WTC11 (cell line): Measurements from ENCODE around the gene HPCAL1. TPM values are rescaled to one million over a fixed set of nuclear protein-coding genes. Genes with fewer than 3 reads are reported as not detected.

Source experiments
- ATAC-seq: fragments of 200-7000 bp; cut with Tn5 transposase; 2 replicates; pipeline ENCODE4 v1.10.0; 2021; ENCODE audit warnings: mild to moderate bottlenecking, moderate library complexity
- CTCF ChIA-PET: fragments of 300-600 bp; sonication (Branson Sonifier 250); formaldehyde crosslinking; loops from one replicate; lab custom pipeline; 2021; ENCODE audit warnings: antibody characterized with exemption; lab: Charles Lee
- POLR2A ChIA-PET: fragments of 350-600 bp; sonication (Branson Sonifier 250); formaldehyde crosslinking; loops from one replicate; lab custom pipeline; 2021; ENCODE audit warnings: antibody characterized with exemption; lab: Charles Lee
- DNase-seq: peaks from one replicate; pipeline ENCODE4 v3.0.0; 2021; ENCODE audit warnings: low spot score
- H3K27ac Mint-ChIP-seq: 2 replicates; pipeline ENCODE4 v1.8.0; 2021; ENCODE audit warnings: mixed read lengths
- H3K27me3 Mint-ChIP-seq: 2 replicates; pipeline ENCODE4 v1.8.0; 2021; ENCODE audit warnings: low read depth, mild to moderate bottlenecking, moderate library complexity, mixed read lengths
- H3K36me3 Mint-ChIP-seq: 2 replicates; pipeline ENCODE4 v1.8.0; 2021; ENCODE audit warnings: mixed read lengths
- H3K4me1 Mint-ChIP-seq: 2 replicates; pipeline ENCODE4 v1.8.0; 2022; ENCODE audit warnings: mixed read lengths
- H3K4me3 Mint-ChIP-seq: 2 replicates; pipeline ENCODE4 v1.8.0; 2021; ENCODE audit warnings: mild to moderate bottlenecking, moderate library complexity, mixed read lengths
- H3K9me3 Mint-ChIP-seq: 2 replicates; pipeline ENCODE4 v1.8.0; 2021; ENCODE audit warnings: mixed read lengths
- AFF4 ChIP-seq: sonication (generic); formaldehyde crosslinking; IDR thresholded peaks from 2 replicates; pipeline ENCODE4 v1.8.1; 2023; ENCODE audit warnings: mild to moderate bottlenecking, missing genetic modification reagents, borderline replicate concordance
- ATF6 ChIP-seq: sonication (generic); formaldehyde crosslinking; IDR thresholded peaks from 2 replicates; pipeline ENCODE4 v1.8.1; 2023; ENCODE audit warnings: mild to moderate bottlenecking, missing genetic modification reagents
- CBFB ChIP-seq: sonication (generic); formaldehyde crosslinking; IDR thresholded peaks from 2 replicates; pipeline ENCODE4 v1.8.1; 2022; ENCODE audit warnings: mild to moderate bottlenecking, low read depth, missing genetic modification reagents
- ELF4 ChIP-seq: sonication (generic); formaldehyde crosslinking; IDR thresholded peaks from 2 replicates; pipeline ENCODE4 v1.8.1; 2022; ENCODE audit warnings: low read depth, mild to moderate bottlenecking, moderate library complexity, missing genetic modification reagents
- ERG ChIP-seq: fragments of 250-450 bp; sonication (Bioruptor Pico); IDR thresholded peaks from 2 replicates; pipeline ENCODE4 v1.8.0; 2021; ENCODE audit warnings: mild to moderate bottlenecking
- FOXP4 ChIP-seq: sonication (generic); formaldehyde crosslinking; IDR thresholded peaks from 2 replicates; pipeline ENCODE4 v1.8.0; 2022; ENCODE audit warnings: mild to moderate bottlenecking, missing genetic modification reagents
- GTF2I ChIP-seq: fragments of 250-450 bp; sonication (Bioruptor Pico); conservative IDR thresholded peaks from 2 replicates; pipeline ENCODE4 v1.4.0; 2021; ENCODE audit warnings: mild to moderate bottlenecking
- IRF1 ChIP-seq: sonication (generic); formaldehyde crosslinking; IDR thresholded peaks from 2 replicates; pipeline ENCODE4 v1.8.0; 2023; ENCODE audit warnings: missing genetic modification reagents
- IRF2 ChIP-seq: sonication (generic); formaldehyde crosslinking; IDR thresholded peaks from 2 replicates; pipeline ENCODE4 v1.8.0; 2022; ENCODE audit warnings: low read depth, missing genetic modification reagents, borderline replicate concordance
- JUN ChIP-seq: sonication (generic); formaldehyde crosslinking; IDR thresholded peaks from 2 replicates; pipeline ENCODE4 v1.8.0; 2023; ENCODE audit warnings: mild to moderate bottlenecking, missing genetic modification reagents
- MYBL2 ChIP-seq: sonication (generic); formaldehyde crosslinking; IDR thresholded peaks from 2 replicates; pipeline ENCODE4 v1.8.1; 2023; ENCODE audit warnings: mild to moderate bottlenecking, moderate library complexity, missing genetic modification reagents
- NFYB ChIP-seq: sonication (generic); formaldehyde crosslinking; conservative IDR thresholded peaks from 2 replicates; pipeline ENCODE4 v1.8.0; 2022; ENCODE audit warnings: low read depth, missing genetic modification reagents
- NR1H2 ChIP-seq: sonication (generic); formaldehyde crosslinking; IDR thresholded peaks from 2 replicates; pipeline ENCODE4 v1.9.0; 2021; ENCODE audit warnings: mild to moderate bottlenecking, moderate library complexity, missing genetic modification reagents
- RORB ChIP-seq: fragments of 250-450 bp; sonication (Bioruptor Pico); IDR thresholded peaks from 2 replicates; pipeline ENCODE4 v1.9.0; 2021; ENCODE audit warnings: mild to moderate bottlenecking
- STAT6 ChIP-seq: sonication (generic); formaldehyde crosslinking; conservative IDR thresholded peaks from 2 replicates; pipeline ENCODE4 v1.8.1; 2023; ENCODE audit warnings: mild to moderate bottlenecking, low read depth, missing genetic modification reagents, moderate library complexity
- ZNF263 ChIP-seq: sonication (generic); formaldehyde crosslinking; IDR thresholded peaks from 2 replicates; pipeline ENCODE4 v1.8.1; 2022; ENCODE audit warnings: low read depth, mild to moderate bottlenecking, moderate library complexity, missing genetic modification reagents
- ZNF423 ChIP-seq: fragments of 250-450 bp; sonication (Bioruptor Pico); IDR thresholded peaks from 2 replicates; pipeline ENCODE4 v2.1.2; 2022; ENCODE audit warnings: mild to moderate bottlenecking, moderate library complexity
- ZSCAN18 ChIP-seq: fragments of 250-450 bp; sonication (Bioruptor Pico); IDR thresholded peaks from 2 replicates; pipeline ENCODE4 v2.1.2; 2022; ENCODE audit warnings: mild to moderate bottlenecking, moderate library complexity
- total RNA-seq: library from RNA; stranded (reverse); gene quantifications from 3 replicates; pipeline ENCODE4 v1.2.3, GENCODE V29; 2021

The HPCAL1 gene
- total RNA-seq, 1 experiment from 2014 or later = 11.8 TPM

- Mint-ChIP-seq H3K4me1 (peaks cover 25% of the 10 kb centered on the region), H3K4me3 (no peak overlapping the region), H3K9me3 (no peaks in the 10 kb centered on the region), H3K27me3 (no peaks in the 10 kb centered on the region), H3K36me3 (no peaks in the 10 kb centered on the region), H3K27ac (no peak overlapping the region)
- ChIA-PET CTCF (interaction anchor here (1.1 kb wide), 1 partner anchor 36 kb away, joined by 3 read pairs; no protein-coding TSS in a partner anchor), POLR2A (no interaction called here)
- ATAC-seq (no peak), DNase-seq (no peak)
- TF ChIP-seq ATF6 (CRISPR knock-in tag) = no peak
- no peak for TF ChIP-seq STAT6 (CRISPR knock-in tag)
- no peak for TF ChIP-seq AFF4 (CRISPR knock-in tag)
- TF ChIP-seq RORB (CRISPR knock-in tag) = no peak
- TF ChIP-seq IRF2 (CRISPR knock-in tag) = no peak
- no peak for TF ChIP-seq IRF1 (CRISPR knock-in tag)
- no peak for TF ChIP-seq ZNF423 (CRISPR knock-in tag)
- no peak for TF ChIP-seq FOXP4 (CRISPR knock-in tag)
- TF ChIP-seq NFYB (CRISPR knock-in tag) = no peak
- TF ChIP-seq ELF4 (CRISPR knock-in tag) = no peak
- TF ChIP-seq CBFB (CRISPR knock-in tag) = no peak
Observed at GRCh38 chr2:10372862-10373240, 70.1 kb downstream of the HPCAL1 start.

- ChIA-PET POLR2A (no interaction called here), CTCF (interaction anchor here (1.0 to 1.8 kb wide), 2 partner anchors 35 to 70 kb away, joined by 3 to 13 read pairs; no protein-coding TSS in a partner anchor)
- no peak overlapping the region for H3K27ac Mint-ChIP-seq
- ATAC-seq (no peak), DNase-seq (no peak)
- no peaks in the 10 kb centered on the region for H3K27me3 Mint-ChIP-seq
- H3K4me1 Mint-ChIP-seq = peaks cover 35% of the 10 kb centered on the region
- no peaks in the 10 kb centered on the region for H3K36me3 Mint-ChIP-seq
- no peaks in the 10 kb centered on the region for H3K9me3 Mint-ChIP-seq
- H3K4me3 Mint-ChIP-seq = no peak overlapping the region
- TF ChIP-seq JUN = no peak
- no peak for TF ChIP-seq ERG (CRISPR knock-in tag)
- no peak for TF ChIP-seq ZNF263 (CRISPR knock-in tag)
- TF ChIP-seq STAT6 (CRISPR knock-in tag) = no peak
- TF ChIP-seq GTF2I (CRISPR knock-in tag) = no peak
- no peak for TF ChIP-seq MYBL2 (CRISPR knock-in tag)
- no peak for TF ChIP-seq ZSCAN18 (CRISPR knock-in tag)
- no peak for TF ChIP-seq NR1H2 (CRISPR knock-in tag)
Observed at GRCh38 chr2:10373931-10374330, 71.2 kb downstream of the HPCAL1 start.
